HepG2 (cell line): ENCODE data around the gene GRAMD1A. TPM values are rescaled to one million over a fixed set of nuclear protein-coding genes. Genes with fewer than 3 reads are reported as not detected.

Experiments
- ATAC-seq: fragments of 200-7000 bp; cut with Tn5 transposase; 3 replicates; pipeline ENCODE4 v1.9.1; 2020; ENCODE audit warnings: mild to moderate bottlenecking, moderate library complexity
- BruUV-seq: library from RNA; stranded (reverse); fragments of 400-500 nt; replicated peaks from 2 replicates; lab custom pipeline; 2021; lab: Mats Ljungman, UMichigan
- CTCF ChIA-PET: fragments of 300-600 bp; formaldehyde crosslinking; extraction: SDS; loops from one replicate; lab custom pipeline; 2021; ENCODE audit warnings: low total read pairs, inconsistent platforms, low intra/inter-chr PET ratio; lab: Yijun Ruan, JAX
- POLR2A ChIA-PET: fragments of 350-600 bp; sonication (Branson Sonifier 250); formaldehyde crosslinking; loops from one replicate; lab custom pipeline; 2020; ENCODE audit warnings: antibody characterized with exemption, inconsistent platforms; lab: Yijun Ruan, JAX
- DNase-seq: peaks from one replicate; pipeline ENCODE4 v3.0.0-alpha.2; 2015; ENCODE audit warnings: low spot score
- FAIRE-seq: peaks from 3 replicates; lab custom pipeline; 2011; peaks lifted over from hg19 to GRCh38; lab: Jason Lieb, UNC
- H2AFZ ChIP-seq: one replicate; pipeline ENCODE4 v1.6.1; 2011; ENCODE audit warnings: low read length, inconsistent platforms
- H3K27ac ChIP-seq: fragments of 300-600 bp; 3 replicates; pipeline ENCODE4 v1.8.0; 2011; ENCODE audit warnings: mixed run types, mild to moderate bottlenecking, mixed read lengths, low read length, inconsistent platforms; ENCODE audit not compliant: insufficient read depth; ENCODE audit errors: extremely low read length
- H3K27me3 ChIP-seq, 2 experiments: fragments of 200-600 bp in 1 of 2; 2 replicates in 1 of 2; 3 replicates in 1 of 2; pipeline versions ENCODE4 v1.6.0 to v1.8.0; 2011; ENCODE audit warnings: low read length in 2 of 2, mild to moderate bottlenecking in 2 of 2, moderate library complexity in 2 of 2, inconsistent platforms in 1 of 2; ENCODE audit not compliant: insufficient read depth in 2 of 2, control insufficient read depth in 1 of 2
- H3K36me3 ChIP-seq, 2 experiments: fragments of 200-600 bp in 1 of 2; replicated peaks in 1 of 2; 2 replicates in 1 of 2; 3 replicates in 1 of 2; pipeline versions ENCODE4 v1.5.1 to v1.8.0; 2011; ENCODE audit warnings: low read length in 2 of 2, inconsistent platforms in 1 of 2; ENCODE audit not compliant: insufficient read depth in 2 of 2, control insufficient read depth in 1 of 2
- H3K4me1 ChIP-seq: 2 replicates; pipeline ENCODE4 v1.5.1; 2012; ENCODE audit warnings: low read length, inconsistent platforms; ENCODE audit not compliant: insufficient read depth
- H3K4me2 ChIP-seq: 2 replicates; pipeline ENCODE4 v1.6.0; 2011; ENCODE audit warnings: low read depth, low read length, inconsistent platforms
- H3K4me3 ChIP-seq, 3 experiments: fragments of 200-600 bp in 1 of 3; sonication (generic), shearing (Covaris generic) in 1 of 3; replicated peaks in 1 of 3; 2 replicates each; pipeline ENCODE4 v1.5.1; 2011 to 2016; ENCODE audit warnings: low read length in 3 of 3, inconsistent platforms in 2 of 3, low read depth in 2 of 3, mild to moderate bottlenecking in 2 of 3, control low read depth in 1 of 3, mixed read lengths in 1 of 3; ENCODE audit not compliant: insufficient read depth in 1 of 3
- H3K79me2 ChIP-seq: one replicate; pipeline ENCODE4 v1.6.1; 2011; ENCODE audit warnings: low read length, inconsistent platforms; ENCODE audit not compliant: insufficient read depth
- H3K9ac ChIP-seq: 2 replicates; pipeline ENCODE4 v1.6.0; 2011; ENCODE audit warnings: mild to moderate bottlenecking, low read depth, low read length, inconsistent platforms; ENCODE audit not compliant: insufficient read depth
- H3K9me3 ChIP-seq: 2 replicates; pipeline ENCODE4 v1.5.1; 2012; ENCODE audit warnings: mild to moderate bottlenecking, low read length
- H4K20me1 ChIP-seq: 2 replicates; pipeline ENCODE4 v1.6.0; 2011; ENCODE audit warnings: inconsistent platforms, mild to moderate bottlenecking, low read length, moderate library complexity; ENCODE audit not compliant: insufficient read depth
- IKZF4 ChIP-seq: sonication (generic); formaldehyde crosslinking; IDR thresholded peaks from 2 replicates; pipeline ENCODE4 v1.5.1; 2020; ENCODE audit warnings: borderline replicate concordance, mild to moderate bottlenecking, low read depth, missing genetic modification reagents; ENCODE audit errors: not compliant biosample characterization
- KDM2A ChIP-seq: sonication (generic); formaldehyde crosslinking; IDR thresholded peaks from 2 replicates; pipeline ENCODE4 v1.4.0; 2020; ENCODE audit warnings: low read depth, missing genetic modification reagents, borderline replicate concordance
- KDM4B ChIP-seq: sonication (generic); formaldehyde crosslinking; IDR thresholded peaks from 2 replicates; pipeline ENCODE4 v1.4.0; 2020; ENCODE audit warnings: missing genetic modification reagents
- SAP130 ChIP-seq: IDR thresholded peaks from 2 replicates; pipeline ENCODE4 v1.6.1; 2016; ENCODE audit warnings: low read depth
- SIX4 ChIP-seq: sonication (generic); formaldehyde crosslinking; IDR thresholded peaks from 2 replicates; pipeline ENCODE4 v1.4.0; 2020; ENCODE audit warnings: missing genetic modification reagents
- SYNCRIP ChIP-seq: fragments of 200-400 bp; formaldehyde crosslinking; IDR thresholded peaks from 2 replicates; pipeline ENCODE4 v1.6.1; 2018; ENCODE audit warnings: mild to moderate bottlenecking, low read depth, low read length; ENCODE audit not compliant: insufficient read depth
- ZNF136 ChIP-seq: sonication (generic); formaldehyde crosslinking; IDR thresholded peaks from 2 replicates; pipeline ENCODE4 v1.8.1; 2022; ENCODE audit warnings: low read depth, mild to moderate bottlenecking, moderate library complexity, missing genetic modification reagents
- ZNF549 ChIP-seq: sonication (generic); formaldehyde crosslinking; IDR thresholded peaks from 2 replicates; pipeline ENCODE4 v1.5.0; 2020; ENCODE audit warnings: missing genetic modification reagents
- ZNF646 ChIP-seq: sonication (generic); formaldehyde crosslinking; IDR thresholded peaks from 2 replicates; pipeline ENCODE4 v1.9.0; 2021; ENCODE audit warnings: mild to moderate bottlenecking, missing genetic modification reagents
- ZNF687 ChIP-seq: sonication (generic); formaldehyde crosslinking; IDR thresholded peaks from 2 replicates; pipeline ENCODE4 v1.5.1; 2020; ENCODE audit warnings: mild to moderate bottlenecking, missing genetic modification reagents, moderate library complexity
- WGBS: methylation state at CpG from one replicate; pipeline ENCODE4 v1.1.6; 2017; ENCODE audit warnings: low lambda C conversion rate; 5-methylcytosine and 5-hydroxymethylcytosine counted together
- in situ Hi-C: cut with HindIII; loops from 2 replicates; pipeline ENCODE4 v1.10.0; 2017; ENCODE audit warnings: low pct_unique_long_range_greater_than_20kb; ENCODE audit not compliant: extremely low pct_ligation_motif_present
- intact Hi-C: fragments of 100-400 bp; cut with micrococcal nuclease; formaldehyde crosslinking; loops from one replicate; pipeline ENCODE4 v1.10.0; 2022; ENCODE audit not compliant: unreplicated experiment
- polyA plus RNA-seq, 8 experiments: library from polyadenylated mRNA; depleted of rRNA in 3 of 8; stranded (reverse) in 7 of 8; unstranded in 1 of 8; fragments of >200 nt; fragmentation: Illumina TruSeq in 4 of 8; extraction: Trizol in 4 of 8; gene quantifications; 2 replicates each; pipeline versions ENCODE4 v1.2.1 to v1.2.3, GENCODE V29; 2011 to 2016; ENCODE audit warnings: low read depth in 4 of 8, missing spikeins in 1 of 8, mixed read lengths in 1 of 8; ENCODE audit not compliant: insufficient read depth in 1 of 8
- total RNA-seq, 5 experiments: library from RNA; depleted of rRNA; stranded (reverse); fragments of >200 nt; fragmentation: Illumina TruSeq; extraction: Trizol; gene quantifications; 2 replicates each; pipeline ENCODE4 v1.2.3, GENCODE V29; 2016; ENCODE audit warnings: low read depth in 1 of 5
- TF ChIP-seq, protein P1 (sequence below): sonication (generic); IDR thresholded peaks from 2 replicates; pipeline ENCODE4 v1.6.1; 2016; ENCODE audit warnings: low read depth, borderline replicate concordance

Gene GRAMD1A
- total and polyA plus RNA-seq, 2 of the 13 experiments (the other 11 are each of a cell fraction or from before 2014, with no cell fraction given): 14.7 to 181 TPM

DNA sequence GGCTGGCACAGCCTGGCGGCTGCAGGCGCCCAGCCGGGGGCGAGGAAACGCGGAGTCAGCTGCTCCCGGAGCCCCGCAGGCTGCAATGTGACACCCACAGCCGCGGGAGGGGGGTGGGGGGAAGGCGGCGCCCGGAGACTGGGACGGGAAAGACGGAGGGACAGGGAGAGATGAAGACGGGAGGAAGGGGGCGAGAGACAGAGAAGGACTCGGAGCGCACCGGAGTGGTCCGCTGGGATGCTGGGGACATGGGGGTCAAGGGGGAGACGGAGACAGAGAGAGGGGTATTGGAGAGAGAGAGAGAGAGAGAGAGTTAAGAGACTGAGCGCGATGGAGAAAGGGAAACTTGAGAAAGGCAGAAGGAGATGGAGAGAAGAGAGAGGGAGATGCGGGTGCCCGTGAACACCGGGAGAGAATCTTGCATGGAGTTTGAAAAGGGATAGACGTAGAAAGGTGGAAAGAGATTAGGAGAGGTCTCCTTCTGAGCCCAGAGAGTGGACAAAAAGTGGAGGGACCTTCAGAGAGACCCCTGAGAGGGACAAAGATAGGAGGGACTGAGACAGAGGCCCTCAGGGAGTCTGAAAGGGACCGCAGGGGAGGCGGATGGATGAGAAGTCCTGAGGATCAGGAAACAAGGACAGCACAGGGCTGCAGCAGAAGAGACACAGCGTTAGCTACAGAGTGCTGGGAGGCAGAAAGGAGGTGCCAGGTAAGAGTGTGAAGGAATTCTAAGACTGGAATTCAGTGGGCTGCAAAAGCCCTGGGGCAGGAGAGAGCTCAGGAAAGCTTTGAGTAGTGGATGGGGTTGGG, 31.2 kb downstream of the GRAMD1A start:
- Histone ChIP-seq H3K4me2 (peak overlapping the region; percentile 67), H3K27ac (no peak overlapping the region), H3K9ac (peak overlapping the region; percentile 53), H3K79me2 (no peaks in the 10 kb centered on the region), H4K20me1 (no peaks in the 10 kb centered on the region), H3K9me3 (no peaks in the 10 kb centered on the region), H3K4me3 (peak overlapping the region; percentile 54 to 77 (median 68)), H3K27me3 (peaks cover 0 to 4% of the 10 kb centered on the region in 2 experiments; a peak in 1 of 5 replicates), H3K4me1 (peaks cover 38% of the 10 kb centered on the region), H2AFZ (no peak overlapping the region), H3K36me3 (peaks cover 5 to 28% of the 10 kb centered on the region in 2 experiments)
- WGBS: 32% methylated on average over 31 of the region's 31 CpGs
- in situ Hi-C loops (no loop called here), intact Hi-C loops (no loop called here)
- FAIRE-seq (no peak), DNase-seq (no peak), ATAC-seq (peak; percentile 29)
- BruUV-seq: no TSS peak
- ChIA-PET POLR2A (interaction anchor here (1.3 to 1.7 kb wide), 2 partner anchors 11 to 36 kb away, joined by 3 to 8 read pairs; partner anchors contain the start of gene HPN), CTCF (no interaction called here)
- TF ChIP-seq ZNF549 (CRISPR knock-in tag) (no peak), ZNF687 (CRISPR knock-in tag) (0 out of 2 replicates have a peak, but pooled peaks have one; percentile 5), KDM4B (CRISPR knock-in tag) (no peak), SAP130 (CRISPR knock-in tag) (peak; percentile 35; the same call in 1 of the 2 replicates), KDM2A (CRISPR knock-in tag) (peak; percentile 40; the same call in 1 of the 2 replicates), ZNF646 (CRISPR knock-in tag) (no peak), IKZF4 (CRISPR knock-in tag) (no peak), SIX4 (CRISPR knock-in tag) (peak; percentile 44; the same call in 1 of the 2 replicates), SYNCRIP (no peak), ZNF136 (CRISPR knock-in tag) (no peak)
- TF ChIP-seq, protein P1, sequence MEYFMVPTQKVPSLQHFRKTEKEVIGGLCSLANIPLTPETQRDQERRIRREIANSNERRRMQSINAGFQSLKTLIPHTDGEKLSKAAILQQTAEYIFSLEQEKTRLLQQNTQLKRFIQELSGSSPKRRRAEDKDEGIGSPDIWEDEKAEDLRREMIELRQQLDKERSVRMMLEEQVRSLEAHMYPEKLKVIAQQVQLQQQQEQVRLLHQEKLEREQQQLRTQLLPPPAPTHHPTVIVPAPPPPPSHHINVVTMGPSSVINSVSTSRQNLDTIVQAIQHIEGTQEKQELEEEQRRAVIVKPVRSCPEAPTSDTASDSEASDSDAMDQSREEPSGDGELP: peak; percentile 50; the same call in 1 of the 2 replicates
